ENCODE data around the gene RUFY3. TPM values are rescaled to one million over a fixed set of nuclear protein-coding genes. Genes with fewer than 3 reads are reported as not detected.

Gene RUFY3
- total RNA-seq, 2 donors from 2014 or later, result 75.1 to 91.2 TPM

- peak; percentile 55 for DNase-seq
- Histone ChIP-seq H3K27ac (ENCODE audit: low read depth, low read length) (peak overlapping the region; percentile 13), H3K4me3 (ENCODE audit: low read length) (no peak overlapping the region), H3K4me1 (ENCODE audit: control insufficient read depth, insufficient read depth, low read length) (no peaks in the 10 kb centered on the region), H3K27me3 (ENCODE audit: control insufficient read depth, insufficient read depth, low read length, poor library complexity, severe bottlenecking) (no peaks in the 10 kb centered on the region), H3K9me3 (ENCODE audit: control insufficient read depth, low read length) (no peaks in the 10 kb centered on the region), H3K36me3 (ENCODE audit: control insufficient read depth, insufficient read depth, low read length) (no peaks in the 10 kb centered on the region), H3K9ac (ENCODE audit: extremely low read depth, low read length, poor library complexity, severe bottlenecking) (no peak overlapping the region)
- Mint-ChIP-seq H3K4me3 (no peak overlapping the region), H3K36me3 (ENCODE audit: low read depth) (no peaks in the 10 kb centered on the region), H3K4me1 (peaks cover 20% of the 10 kb centered on the region), H3K27ac (no peak overlapping the region), H3K9me3 (no peaks in the 10 kb centered on the region), H3K27me3 (ENCODE audit: insufficient read depth) (no peaks in the 10 kb centered on the region)
- 86% methylated on average over 1 of the region's 1 CpG; no CpG with 5 or more reads in 1 of the 2 experiments for WGBS, 2 experiments (ENCODE audit: insufficient coverage in 1 of 2, insufficient read length in 1 of 2)
- TF ChIP-seq, protein P1, sequence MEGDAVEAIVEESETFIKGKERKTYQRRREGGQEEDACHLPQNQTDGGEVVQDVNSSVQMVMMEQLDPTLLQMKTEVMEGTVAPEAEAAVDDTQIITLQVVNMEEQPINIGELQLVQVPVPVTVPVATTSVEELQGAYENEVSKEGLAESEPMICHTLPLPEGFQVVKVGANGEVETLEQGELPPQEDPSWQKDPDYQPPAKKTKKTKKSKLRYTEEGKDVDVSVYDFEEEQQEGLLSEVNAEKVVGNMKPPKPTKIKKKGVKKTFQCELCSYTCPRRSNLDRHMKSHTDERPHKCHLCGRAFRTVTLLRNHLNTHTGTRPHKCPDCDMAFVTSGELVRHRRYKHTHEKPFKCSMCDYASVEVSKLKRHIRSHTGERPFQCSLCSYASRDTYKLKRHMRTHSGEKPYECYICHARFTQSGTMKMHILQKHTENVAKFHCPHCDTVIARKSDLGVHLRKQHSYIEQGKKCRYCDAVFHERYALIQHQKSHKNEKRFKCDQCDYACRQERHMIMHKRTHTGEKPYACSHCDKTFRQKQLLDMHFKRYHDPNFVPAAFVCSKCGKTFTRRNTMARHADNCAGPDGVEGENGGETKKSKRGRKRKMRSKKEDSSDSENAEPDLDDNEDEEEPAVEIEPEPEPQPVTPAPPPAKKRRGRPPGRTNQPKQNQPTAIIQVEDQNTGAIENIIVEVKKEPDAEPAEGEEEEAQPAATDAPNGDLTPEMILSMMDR (conservative IDR thresholded peaks at IDR 0.05), result no peak
Measured at GRCh38 chr4:70841951-70842350, 120.2 kb downstream of the RUFY3 start.

- Histone ChIP-seq H3K4me3 (ENCODE audit: low read length) (no peak overlapping the region), H3K9ac (ENCODE audit: extremely low read depth, low read length, poor library complexity, severe bottlenecking) (no peak overlapping the region), H3K4me1 (ENCODE audit: control insufficient read depth, insufficient read depth, low read length) (no peaks in the 10 kb centered on the region), H3K36me3 (ENCODE audit: control insufficient read depth, insufficient read depth, low read length) (no peaks in the 10 kb centered on the region), H3K27ac (ENCODE audit: low read depth, low read length) (no peak overlapping the region), H3K27me3 (ENCODE audit: control insufficient read depth, insufficient read depth, low read length, poor library complexity, severe bottlenecking) (no peaks in the 10 kb centered on the region), H3K9me3 (ENCODE audit: control insufficient read depth, low read length) (no peaks in the 10 kb centered on the region)
- WGBS, 2 experiments (ENCODE audit: insufficient coverage in 1 of 2, insufficient read length in 1 of 2), result 80 to 90% methylated on average over 1 to 6 of the region's 6 CpGs
- TF ChIP-seq, protein P1 (conservative IDR thresholded peaks at IDR 0.05), result no peak
- no peak overlapping the region for H3K27ac Mint-ChIP-seq
- no peak for DNase-seq
- H3K36me3 Mint-ChIP-seq (ENCODE audit: low read depth), result no peaks in the 10 kb centered on the region
- no peak overlapping the region for H3K4me3 Mint-ChIP-seq
- no peaks in the 10 kb centered on the region for H3K9me3 Mint-ChIP-seq
- no peaks in the 10 kb centered on the region for H3K27me3 Mint-ChIP-seq (ENCODE audit: insufficient read depth)
- peaks cover 20% of the 10 kb centered on the region for H3K4me1 Mint-ChIP-seq
Measured at GRCh38 chr4:70842761-70843435, 121.1 kb downstream of the RUFY3 start.

DNA sequence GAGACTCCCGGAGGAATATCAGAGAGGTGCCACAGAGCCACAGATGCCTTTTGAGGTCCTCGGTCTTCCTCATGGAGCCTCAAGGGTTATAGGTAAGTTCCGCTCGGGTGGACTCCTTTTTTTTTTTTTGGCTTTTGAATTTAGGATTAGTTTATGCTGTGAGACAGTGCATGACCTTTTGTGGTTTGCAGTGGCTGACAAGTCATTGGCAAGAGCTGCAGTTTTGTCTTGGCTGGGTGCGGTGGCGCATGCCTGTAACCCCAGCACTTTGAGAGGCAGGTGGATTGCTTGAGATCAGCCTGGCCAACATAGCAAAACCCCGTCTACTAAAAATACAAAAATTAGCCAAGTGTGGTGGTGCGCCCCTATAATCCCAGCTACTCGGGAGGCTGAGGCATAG lies 122.4 kb downstream of the RUFY3 start:
- Histone ChIP-seq H3K9me3 (ENCODE audit: control insufficient read depth, low read length) (no peaks in the 10 kb centered on the region), H3K4me3 (ENCODE audit: low read length) (no peak overlapping the region), H3K4me1 (ENCODE audit: control insufficient read depth, insufficient read depth, low read length) (no peaks in the 10 kb centered on the region), H3K27ac (ENCODE audit: low read depth, low read length) (no peak overlapping the region), H3K36me3 (ENCODE audit: control insufficient read depth, insufficient read depth, low read length) (no peaks in the 10 kb centered on the region), H3K9ac (ENCODE audit: extremely low read depth, low read length, poor library complexity, severe bottlenecking) (no peak overlapping the region), H3K27me3 (ENCODE audit: control insufficient read depth, insufficient read depth, low read length, poor library complexity, severe bottlenecking) (no peaks in the 10 kb centered on the region)
- H3K4me3 Mint-ChIP-seq, result no peak overlapping the region
- H3K36me3 Mint-ChIP-seq (ENCODE audit: low read depth), result no peaks in the 10 kb centered on the region
- H3K4me1 Mint-ChIP-seq, result peaks cover 20% of the 10 kb centered on the region
- 94 to 97% methylated on average over 3 to 9 of the region's 9 CpGs for WGBS, 2 experiments (ENCODE audit: insufficient coverage in 1 of 2, insufficient read length in 1 of 2)
- H3K27ac Mint-ChIP-seq, result no peak overlapping the region
- TF ChIP-seq, protein P1 (conservative IDR thresholded peaks at IDR 0.05), result no peak
- no peak for DNase-seq
- H3K27me3 Mint-ChIP-seq (ENCODE audit: insufficient read depth), result no peaks in the 10 kb centered on the region
- no peaks in the 10 kb centered on the region for H3K9me3 Mint-ChIP-seq
